Astrocyte of the spinal cord (primary cell): Measurements from ENCODE around the gene MSMO1.

Experiments used
- DNase-seq: peaks from one replicate; pipeline ENCODE4 v3.0.0; 2011; ENCODE audit warnings: low read depth, low spot score
- H3K4me3 ChIP-seq: 2 replicates; pipeline ENCODE4 v1.5.1; 2011; ENCODE audit warnings: low read depth, mild to moderate bottlenecking, low read length, moderate library complexity
- in situ Hi-C: cut with HindIII; loops from 2 replicates; pipeline ENCODE4 v1.10.0; 2017; ENCODE audit warnings: low sequenced_read_pairs
- TF ChIP-seq, protein P1 (sequence below): IDR thresholded peaks from 2 replicates; pipeline ENCODE4 v1.5.1; 2012; ENCODE audit warnings: low read depth, mild to moderate bottlenecking, low read length, inconsistent platforms

MSMO1 gene

DNA sequence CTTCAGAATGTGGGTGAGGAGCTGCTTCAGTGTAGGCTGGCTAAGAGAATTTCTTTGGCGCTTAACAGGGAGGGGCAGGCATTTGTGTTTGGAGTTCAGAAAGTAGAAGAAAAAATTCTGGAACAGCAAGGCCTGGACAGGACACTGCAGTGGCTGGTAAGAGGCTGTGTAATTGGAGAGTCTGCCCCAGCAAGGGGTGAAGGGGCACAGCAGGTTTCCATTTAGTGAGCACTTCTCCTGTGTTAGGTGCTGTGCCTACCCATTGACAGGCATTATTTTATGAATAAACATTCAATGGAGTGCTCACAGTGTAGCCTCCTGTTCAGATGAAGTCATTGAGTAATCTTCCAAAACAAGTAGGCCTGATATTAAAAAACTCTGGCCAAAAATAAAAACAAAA, 40.6 kb downstream of the MSMO1 start:
- TF ChIP-seq, protein P1, sequence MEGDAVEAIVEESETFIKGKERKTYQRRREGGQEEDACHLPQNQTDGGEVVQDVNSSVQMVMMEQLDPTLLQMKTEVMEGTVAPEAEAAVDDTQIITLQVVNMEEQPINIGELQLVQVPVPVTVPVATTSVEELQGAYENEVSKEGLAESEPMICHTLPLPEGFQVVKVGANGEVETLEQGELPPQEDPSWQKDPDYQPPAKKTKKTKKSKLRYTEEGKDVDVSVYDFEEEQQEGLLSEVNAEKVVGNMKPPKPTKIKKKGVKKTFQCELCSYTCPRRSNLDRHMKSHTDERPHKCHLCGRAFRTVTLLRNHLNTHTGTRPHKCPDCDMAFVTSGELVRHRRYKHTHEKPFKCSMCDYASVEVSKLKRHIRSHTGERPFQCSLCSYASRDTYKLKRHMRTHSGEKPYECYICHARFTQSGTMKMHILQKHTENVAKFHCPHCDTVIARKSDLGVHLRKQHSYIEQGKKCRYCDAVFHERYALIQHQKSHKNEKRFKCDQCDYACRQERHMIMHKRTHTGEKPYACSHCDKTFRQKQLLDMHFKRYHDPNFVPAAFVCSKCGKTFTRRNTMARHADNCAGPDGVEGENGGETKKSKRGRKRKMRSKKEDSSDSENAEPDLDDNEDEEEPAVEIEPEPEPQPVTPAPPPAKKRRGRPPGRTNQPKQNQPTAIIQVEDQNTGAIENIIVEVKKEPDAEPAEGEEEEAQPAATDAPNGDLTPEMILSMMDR = no peak
- in situ Hi-C loops = no loop called here
- DNase-seq = no peak
- no peak overlapping the region for H3K4me3 ChIP-seq

DNA sequence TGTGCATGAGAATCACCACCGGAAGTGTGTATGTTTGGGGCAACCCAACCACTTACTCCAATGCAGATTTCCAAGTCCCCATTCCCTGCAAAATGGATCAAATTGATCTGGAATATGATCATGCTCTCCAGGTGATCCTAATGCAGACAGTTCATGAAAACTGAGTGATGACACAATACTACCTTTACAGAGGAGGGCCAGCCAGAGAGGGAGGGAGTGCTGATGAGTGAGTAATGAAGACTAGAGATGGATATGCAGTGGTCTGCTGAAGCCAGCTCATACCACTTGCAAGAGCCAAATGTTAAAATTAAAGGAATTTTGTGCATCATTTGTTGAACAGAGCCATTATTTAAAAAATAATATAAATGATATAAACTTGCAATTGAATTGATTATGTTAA, 41.1 kb downstream of the MSMO1 start:
- DNase-seq = no peak
- no peak overlapping the region for H3K4me3 ChIP-seq
- TF ChIP-seq, protein P1 = no peak
- in situ Hi-C loops = no loop called here

DNA sequence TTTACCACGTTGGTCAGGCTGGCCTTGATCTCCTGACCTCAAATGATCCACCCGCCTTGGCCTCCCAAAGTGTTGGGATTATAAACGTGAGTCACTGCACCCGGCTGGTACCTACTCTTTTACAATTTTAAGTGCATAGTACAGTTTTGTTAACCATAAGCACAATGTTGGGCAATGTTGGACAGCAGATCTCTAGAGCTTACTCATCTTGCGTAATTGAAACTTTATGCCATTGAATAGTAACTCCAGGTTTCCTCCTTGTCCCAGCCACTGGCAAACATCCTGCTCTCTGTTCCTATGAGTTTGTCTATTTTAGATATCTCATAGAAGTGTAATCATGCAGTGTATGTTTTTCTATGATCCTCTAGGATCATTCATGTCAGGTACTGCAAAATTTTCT, 42.1 kb downstream of the MSMO1 start:
- no peak for DNase-seq
- no peak overlapping the region for H3K4me3 ChIP-seq
- in situ Hi-C loops = no loop called here
- TF ChIP-seq, protein P1 = no peak

DNA sequence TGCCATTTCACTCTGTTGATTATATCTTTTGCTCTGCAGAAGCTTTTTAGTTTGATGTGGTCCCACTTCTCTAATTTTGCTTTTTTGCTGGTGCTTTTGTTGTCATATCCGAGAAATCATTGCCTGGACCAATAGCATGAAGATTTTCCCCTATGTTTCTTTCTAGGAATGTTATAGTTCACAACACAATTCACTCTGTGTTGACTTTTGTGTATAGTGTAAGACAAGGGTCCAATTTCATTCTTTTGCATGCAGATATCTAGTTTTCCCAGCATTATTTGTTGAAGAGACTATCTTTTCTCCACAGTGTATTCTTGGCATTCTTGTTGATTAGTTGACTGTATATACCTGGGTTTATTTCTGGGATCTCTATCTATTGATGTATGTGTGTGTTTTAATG, 43.1 kb downstream of the MSMO1 start:
- in situ Hi-C loops = no loop called here
- H3K4me3 ChIP-seq = no peak overlapping the region
- DNase-seq = no peak
- TF ChIP-seq, protein P1 = no peak

DNA sequence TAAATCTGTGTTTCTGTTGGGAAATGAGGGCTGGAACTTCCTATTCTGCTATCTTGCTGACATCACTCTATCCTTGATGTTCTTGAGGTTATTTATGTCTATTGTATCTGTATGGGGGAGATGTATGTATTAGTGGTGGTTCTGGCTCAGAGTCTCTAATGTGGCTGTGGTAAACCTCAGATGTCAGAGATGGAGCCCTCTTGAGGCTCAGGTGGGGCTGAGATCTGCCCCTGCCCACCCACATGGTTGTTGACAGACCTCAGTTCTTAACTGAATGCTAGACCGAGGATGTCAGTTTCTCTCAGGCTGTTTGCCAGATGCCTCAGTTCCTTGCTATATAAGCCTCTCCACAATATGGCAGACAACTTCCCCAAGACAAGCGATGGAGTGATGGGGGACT, 48.0 kb downstream of the MSMO1 start:
- no peak overlapping the region for H3K4me3 ChIP-seq
- TF ChIP-seq, protein P1 = no peak
- in situ Hi-C loops = no loop called here
- no peak for DNase-seq

DNA sequence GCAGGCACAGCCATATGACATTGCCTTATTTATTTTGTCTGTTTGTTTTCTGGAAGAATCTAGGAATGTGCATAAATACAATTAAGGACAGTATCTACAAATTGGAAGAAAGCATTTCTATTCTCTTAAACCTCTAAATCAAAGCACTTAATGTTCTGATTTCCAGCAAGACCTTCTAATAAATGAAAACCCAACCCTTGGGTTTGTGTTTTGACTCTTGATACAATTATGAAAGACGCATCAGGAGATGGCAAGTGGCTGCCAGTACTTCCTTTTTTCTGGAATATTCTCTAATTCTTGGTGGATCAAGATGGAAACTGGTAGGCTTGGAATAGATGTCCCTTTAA, 50.9 kb downstream of the MSMO1 start:
- no peak for DNase-seq
- TF ChIP-seq, protein P1 = no peak
- in situ Hi-C loops = no loop called here
- H3K4me3 ChIP-seq = peak overlapping the region; percentile 60
